Inferior parietal cortex (tissue), 1 donor: ENCODE results near the gene NOP53.
"Not testable (repeated sequence)": the region's sequence is repeated elsewhere in the genome, so short reads cannot be mapped to it uniquely, and the experiment has no call there.

Source experiments
- DNase-seq: peaks from one replicate; pipeline ENCODE4 v3.0.0-alpha.2; 2016; ENCODE audit errors: extremely low spot score

The NOP53 gene

DNA sequence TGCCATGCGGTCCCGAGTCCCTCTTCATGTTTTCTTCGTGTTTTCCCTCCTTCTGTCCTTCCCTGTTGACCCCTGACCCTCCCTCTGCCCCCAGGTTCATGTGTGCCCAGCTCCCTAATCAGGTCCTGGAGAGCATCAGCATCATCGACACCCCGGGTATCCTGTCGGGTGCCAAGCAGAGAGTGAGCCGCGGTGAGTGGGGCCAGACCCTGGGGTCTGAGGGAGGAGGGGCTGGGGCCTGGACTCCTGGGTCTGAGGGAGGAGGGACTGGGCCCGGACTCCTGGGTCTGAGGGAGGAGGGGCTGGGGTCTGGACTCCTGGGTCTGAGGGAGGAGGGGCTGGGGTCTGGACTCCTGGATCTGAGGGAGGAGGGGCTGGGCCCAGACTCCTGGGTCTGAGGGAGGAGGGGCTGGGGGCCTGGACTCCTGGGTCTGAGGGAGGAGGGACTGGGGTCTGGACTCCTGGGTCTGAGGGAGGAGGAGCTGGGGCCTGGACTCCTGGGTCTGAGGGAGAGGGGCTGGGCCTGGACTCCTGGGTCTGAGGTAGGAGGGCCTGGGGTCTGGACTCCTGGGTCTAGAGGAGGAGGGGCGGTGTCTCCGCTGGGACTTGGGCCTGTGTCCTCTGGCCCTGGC, 26.8 kb upstream of the NOP53 start:
- not testable (repeated sequence) for DNase-seq

DNA sequence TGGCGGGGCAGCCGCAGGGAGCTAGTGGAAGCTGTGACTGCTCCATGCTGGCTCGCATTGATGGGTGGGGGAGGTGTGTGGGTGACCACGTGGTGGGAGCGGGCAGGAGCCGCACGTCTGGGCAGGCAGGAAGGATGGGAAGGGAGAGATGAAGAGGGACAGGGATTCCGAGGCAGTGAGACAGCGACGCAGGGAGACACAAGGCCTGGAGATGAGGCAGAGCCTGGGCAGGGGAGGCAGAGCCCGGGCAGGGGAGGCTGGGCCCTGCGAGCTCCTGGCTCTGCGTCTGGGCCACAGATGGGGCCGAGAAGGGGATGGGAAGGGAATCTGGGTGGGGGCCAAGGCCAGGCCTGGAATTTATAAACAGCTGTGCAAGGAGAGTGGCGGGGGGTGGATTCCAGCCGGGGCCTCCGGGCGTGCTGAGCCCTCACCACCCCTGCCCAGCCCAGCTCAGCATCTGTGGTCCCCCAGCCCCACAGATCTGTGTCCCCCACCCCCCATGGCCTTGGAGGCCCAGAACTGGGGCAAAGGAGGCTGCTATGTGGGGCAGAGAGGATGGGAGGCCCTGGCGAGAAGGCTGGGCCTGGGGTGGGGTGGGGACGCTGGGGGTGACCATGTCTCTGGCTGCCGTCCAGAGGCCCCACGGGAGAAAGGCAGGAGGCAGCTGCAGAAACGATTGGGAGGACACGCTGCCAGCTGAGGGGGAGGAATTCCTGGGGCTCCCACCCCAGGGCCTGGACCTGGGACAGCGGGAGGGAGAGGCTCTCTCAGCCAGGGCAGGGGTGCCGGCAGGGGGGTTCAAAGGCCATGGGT, 26.1 kb upstream of the NOP53 start:
- DNase-seq = peak; percentile 8

DNA sequence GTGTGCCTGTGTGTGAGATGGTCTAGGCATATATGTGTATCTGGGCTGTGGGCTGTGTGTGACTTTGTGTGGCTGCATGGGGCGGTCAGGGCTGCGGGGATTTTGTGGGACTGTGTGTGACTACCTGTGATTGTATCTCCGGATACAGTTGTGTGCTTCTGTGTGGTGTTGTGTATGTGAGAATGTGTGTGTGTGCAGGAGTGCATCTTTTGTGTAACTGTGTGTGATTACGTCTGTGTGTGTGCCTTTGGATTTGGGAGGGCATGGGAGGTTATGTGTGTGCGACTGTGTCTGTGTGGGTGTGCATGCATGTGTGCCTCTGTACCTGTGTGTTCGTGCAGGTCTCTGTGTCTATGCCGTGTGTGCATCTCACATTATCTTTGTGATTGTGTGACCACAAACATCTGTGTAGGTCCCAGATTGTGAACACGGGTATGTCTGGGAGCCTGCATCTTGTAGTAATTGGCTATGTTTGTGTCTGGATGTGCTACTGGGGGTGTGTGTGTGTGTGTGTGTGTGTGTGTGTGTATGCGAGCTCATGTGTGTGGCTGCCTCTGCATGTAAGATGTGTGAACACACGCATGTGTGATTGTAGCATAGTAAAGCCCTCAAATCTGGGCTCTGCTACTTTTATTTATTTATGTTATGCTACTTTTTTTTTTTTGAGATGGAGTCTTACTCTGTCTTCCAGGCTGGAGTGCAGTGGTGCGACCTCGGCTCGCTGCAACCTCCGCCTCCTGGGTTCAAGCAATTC, 24.5 kb upstream of the NOP53 start:
- no peak for DNase-seq

DNA sequence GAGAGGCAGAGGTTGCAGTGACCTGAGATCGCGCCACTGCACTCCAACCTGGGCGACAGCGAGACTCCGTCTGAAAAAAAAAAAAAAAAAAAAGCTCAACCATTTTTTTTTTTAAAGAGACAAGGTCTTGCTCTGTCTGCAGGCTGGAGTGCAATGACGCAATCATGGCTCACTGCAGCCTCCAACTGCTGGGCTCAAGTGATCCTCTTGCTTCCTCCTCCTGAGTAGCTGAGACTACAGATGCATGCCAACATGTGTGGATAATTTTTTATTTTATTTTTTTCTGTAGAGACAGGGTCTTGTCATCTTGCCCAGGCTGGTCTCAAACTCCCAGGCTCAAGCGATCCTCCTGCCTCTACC, 21.8 kb upstream of the NOP53 start:
- no peak for DNase-seq

DNA sequence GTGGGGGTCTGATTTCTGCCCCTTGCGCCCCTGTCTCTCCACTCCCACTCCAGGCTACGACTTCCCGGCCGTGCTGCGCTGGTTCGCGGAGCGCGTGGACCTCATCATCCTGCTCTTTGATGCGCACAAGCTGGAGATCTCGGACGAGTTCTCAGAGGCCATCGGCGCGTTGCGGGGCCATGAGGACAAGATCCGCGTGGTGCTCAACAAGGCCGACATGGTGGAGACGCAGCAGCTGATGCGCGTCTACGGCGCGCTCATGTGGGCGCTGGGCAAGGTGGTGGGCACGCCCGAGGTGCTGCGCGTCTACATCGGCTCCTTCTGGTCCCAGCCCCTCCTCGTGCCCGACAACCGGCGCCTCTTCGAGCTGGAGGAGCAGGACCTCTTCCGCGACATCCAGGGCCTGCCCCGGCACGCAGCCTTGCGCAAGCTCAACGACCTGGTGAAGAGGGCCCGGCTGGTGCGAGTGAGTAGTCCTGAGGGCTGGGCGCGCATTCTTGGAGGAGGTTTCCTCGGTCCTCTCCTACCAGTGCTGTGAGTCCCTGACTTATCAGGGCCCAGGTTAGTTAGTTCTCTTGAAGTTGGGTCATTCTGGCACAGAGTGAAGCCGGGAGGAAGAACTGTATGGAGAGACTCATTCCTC, 19.5 kb upstream of the NOP53 start:
- DNase-seq = no peak

DNA sequence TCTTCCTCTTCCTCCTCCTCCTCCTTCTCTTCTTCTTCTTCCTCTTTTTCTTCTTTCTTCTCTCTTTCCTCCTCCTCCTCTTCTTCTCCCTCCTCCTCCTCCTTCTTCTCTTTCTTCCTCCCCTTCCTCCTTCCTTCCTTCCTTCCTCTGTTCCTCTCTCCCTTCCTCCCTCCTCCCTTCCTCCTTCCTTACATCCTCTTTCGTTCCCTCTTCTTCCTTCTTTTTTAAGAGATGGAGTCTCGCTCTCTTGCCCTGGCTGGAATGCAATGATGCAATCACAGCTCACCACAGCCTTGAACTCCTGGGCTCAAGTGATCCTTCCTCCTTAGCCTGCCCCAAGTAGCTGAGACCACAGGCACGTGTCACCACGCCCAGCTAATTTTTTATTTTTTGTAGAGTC, 18.9 kb upstream of the NOP53 start:
- DNase-seq = no peak

DNA sequence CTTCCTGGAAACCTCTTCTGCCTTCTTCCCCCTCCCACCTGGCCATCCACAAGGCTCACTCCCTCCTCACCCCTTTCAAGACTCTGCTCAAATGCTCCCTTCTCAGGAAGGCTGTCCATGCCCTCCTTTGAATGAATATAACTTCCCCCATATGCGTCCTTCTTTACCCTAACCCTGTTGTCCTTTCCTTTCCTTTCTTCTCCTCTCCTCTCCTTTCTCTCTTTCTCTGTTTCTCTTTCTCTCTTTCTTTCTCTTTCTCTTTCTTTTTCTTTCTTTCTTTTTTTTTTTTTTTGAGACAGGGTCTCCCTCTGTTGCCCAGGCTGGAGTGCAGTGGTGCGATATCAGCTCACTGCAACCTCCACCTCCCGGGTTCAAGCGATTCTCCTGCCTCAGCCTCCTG, 17.1 kb upstream of the NOP53 start:
- DNase-seq = not testable (repeated sequence)

DNA sequence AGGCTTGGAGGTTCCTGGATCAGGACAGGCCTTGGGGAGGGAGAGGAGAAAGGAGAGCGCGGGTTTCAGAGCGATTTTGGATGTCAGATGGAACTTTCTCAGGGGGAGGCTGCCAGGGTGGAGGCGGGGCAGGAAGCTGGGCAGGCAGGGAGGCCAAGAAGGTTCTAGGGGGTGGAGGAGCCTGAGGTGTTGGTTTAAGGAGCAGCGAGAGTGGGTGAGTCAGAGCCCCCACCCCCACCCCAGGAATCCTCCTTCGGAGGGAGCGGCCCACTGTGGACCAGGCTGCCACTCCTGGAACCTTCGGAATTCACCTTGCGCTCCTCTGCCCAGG, 15.9 kb upstream of the NOP53 start:
- DNase-seq = no peak

DNA sequence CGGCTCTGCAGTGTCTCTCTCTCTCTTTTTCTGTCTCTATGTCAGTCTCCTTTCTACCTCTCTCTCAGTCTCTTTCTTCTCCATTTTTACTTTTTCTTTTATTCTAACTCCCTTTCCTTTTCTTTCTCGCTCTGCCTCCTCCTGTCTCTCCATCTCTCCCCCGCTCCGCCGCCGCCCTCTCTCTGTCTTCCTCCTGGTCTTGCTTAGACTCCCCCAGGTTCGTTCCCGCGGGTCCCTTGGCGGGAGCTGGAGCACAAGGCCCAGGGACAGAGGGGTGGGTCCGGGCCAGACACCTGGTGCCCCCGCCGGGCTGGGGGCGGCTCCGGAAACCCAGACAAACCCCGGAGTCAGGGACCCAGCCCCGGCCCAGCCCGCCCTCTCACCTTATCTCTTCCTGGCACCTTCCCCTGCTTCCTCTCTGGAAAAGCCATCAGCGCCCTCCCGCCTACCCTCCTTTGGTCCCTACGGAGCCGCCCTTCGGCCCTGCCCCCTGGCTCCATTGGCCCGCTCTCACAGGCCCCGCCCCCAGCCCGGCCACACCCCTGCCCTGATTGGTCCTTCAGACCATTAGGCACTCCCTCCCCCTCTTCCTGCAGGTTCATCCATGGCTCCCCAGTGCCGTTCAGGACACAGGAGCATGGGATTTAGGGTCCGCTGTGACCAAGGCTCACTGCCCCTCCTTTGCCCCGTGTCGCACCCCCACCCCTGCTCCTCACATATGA, 15.4 kb upstream of the NOP53 start:
- DNase-seq = peak; percentile 25

DNA sequence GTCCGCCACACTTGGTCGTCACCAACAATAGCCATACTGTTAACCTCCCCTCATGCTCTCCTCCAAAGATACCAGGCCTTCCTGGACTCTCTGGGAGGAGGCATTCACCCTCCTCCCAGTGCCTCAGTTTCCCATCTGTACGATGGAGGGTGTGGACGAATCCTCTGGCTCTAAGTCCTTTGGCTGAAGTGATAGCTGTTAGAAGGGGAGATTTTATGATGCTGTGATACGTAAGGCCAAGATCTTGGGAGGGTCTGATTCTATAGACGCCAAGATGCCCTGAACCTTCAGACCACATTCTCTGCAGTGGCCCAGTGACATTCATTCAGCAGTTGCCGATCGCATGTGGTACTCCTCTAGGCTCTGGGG, 14.8 kb upstream of the NOP53 start:
- DNase-seq = no peak

DNA sequence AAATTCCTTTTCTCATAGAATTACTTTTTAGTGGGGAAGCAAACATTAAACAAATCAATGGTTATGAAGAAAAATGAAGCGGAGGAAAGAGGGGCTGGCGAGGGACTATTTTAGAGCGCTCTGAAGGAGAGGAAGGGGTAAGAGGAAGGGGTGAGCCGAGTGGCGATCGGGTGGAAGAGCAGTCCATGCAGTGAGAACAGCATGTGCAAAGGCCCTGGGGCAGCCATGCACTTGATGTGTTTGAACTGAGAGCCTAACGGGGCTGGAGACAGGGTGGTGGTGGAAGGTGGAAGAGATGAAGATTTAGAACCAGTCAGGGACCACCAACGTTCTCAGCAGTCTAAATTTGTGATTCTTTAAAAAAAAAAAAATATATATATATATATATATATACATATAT, 14.4 kb upstream of the NOP53 start:
- DNase-seq = no peak

DNA sequence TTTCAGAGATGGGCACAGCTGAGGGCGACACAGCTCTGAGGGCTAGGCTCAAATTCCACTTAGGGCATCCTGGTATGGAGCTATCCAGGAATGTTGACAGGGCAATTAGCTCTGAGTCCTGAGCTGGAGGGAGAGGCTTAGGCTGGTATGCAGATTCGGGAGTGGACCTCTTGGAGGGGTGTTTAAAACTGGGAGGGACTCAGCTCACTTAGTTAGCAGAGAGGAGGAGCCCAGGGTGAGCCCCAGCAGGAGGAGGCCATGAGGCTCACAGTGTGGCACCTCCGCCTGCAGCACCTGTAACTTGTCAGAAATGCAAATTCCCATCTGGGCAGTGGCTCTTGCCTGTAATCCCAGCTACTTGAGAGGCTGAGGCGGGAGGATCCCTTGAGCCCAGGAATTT, 10.2 kb upstream of the NOP53 start:
- DNase-seq = no peak

DNA sequence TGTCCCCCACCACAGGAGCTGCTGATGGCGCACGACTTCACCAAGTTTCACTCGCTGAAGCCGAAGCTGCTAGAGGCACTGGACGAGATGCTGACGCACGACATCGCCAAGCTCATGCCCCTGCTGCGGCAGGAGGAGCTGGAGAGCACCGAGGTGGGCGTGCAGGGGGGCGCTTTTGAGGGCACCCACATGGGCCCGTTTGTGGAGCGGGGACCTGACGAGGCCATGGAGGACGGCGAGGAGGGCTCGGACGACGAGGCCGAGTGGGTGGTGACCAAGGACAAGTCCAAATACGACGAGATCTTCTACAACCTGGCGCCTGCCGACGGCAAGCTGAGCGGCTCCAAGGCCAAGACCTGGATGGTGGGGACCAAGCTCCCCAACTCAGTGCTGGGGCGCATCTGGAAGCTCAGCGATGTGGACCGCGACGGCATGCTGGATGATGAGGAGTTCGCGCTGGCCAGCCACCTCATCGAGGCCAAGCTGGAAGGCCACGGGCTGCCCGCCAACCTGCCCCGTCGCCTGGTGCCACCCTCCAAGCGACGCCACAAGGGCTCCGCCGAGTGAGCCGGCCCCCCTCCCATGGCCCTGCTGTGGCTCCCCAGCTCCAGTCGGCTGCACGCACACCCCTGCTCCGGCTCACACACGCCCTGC, 4.4 kb upstream of the NOP53 start:
- no peak for DNase-seq

DNA sequence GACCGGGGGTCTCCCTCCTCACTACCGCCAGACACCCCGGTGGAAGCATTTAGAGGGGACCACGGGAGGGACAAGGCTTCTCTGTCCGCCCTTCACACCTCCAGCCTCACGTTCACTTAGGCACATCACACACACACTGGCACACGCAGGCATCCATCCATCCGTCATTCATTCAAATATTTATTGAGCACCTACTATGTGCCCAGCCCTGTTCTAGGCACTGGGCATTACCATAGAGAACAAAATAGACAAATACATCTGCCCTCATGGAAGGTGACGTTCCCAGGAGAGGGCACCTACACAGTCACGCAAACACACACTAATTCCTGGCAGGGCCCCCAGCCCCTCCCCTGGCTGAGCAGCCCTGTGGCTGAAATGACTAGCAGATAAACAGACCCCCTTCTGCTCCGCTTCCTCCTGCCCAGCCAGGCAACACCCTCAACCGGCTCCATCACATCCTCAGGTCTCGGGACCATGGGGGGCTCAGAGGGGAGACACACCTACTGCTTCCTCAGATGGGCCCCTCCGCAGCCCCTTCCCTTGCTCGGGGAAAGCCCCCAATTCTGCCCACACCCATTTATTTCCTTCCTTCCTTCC, 3.7 kb upstream of the NOP53 start:
- no peak for DNase-seq

DNA sequence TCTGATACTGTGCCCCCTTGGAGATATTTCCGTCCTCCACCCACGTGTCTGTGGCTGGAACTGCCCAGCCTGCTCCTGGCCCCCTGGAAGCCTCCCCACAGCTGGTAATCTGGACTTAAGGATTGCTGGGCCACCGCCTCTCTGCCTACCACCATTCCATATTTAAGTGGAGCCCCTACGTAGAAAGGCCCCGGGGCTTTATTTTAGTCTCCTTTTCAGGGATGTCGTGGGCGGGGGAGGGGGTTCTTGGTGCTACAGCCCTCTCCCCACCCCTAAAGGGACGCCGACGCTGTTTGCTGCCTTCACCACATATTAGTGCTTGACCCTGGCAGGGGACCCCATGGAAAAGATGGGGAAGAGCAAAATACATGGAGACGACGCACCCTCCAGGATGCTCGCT, 2.7 kb upstream of the NOP53 start:
- no peak for DNase-seq

DNA sequence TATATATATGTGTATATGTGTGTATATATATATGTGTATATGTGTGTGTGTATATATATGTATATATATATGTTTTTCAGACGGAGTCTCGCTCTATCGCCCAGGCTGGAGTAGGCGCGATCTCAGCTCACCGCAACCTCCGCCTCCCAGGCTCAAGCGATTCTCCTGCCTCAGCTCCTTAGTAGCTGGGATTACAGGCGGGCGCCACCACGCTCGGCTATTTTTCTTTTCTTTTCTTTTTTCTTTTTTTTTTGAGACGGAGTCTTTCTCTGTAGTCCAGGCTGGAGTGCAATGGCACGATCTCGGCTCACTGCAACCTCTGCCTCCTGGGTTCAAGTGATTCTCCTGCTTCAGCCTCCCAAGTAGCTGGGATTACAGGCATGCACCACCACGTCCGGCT, 783 bp downstream of the NOP53 start:
- DNase-seq = not testable (repeated sequence)

DNA sequence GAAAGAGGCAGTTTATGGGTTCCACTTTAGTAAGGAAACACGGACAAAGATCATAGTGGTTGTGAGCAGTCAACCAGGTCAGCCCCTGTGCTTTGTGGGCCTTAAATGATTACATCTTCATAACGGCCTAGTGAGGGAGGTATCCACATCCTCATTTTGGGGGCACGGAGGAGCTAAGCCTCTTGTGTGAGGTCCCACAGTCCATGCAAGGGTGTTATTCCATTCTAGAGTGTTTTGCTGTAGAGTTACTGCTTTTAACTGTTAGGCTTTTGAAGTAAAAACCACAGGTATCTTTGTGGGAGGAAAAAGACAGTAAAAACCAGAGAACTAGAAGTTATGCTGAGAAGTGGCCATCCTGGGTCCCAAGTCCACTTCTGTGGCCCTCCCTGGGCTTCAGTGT, 4.0 kb downstream of the NOP53 start:
- DNase-seq = no peak

DNA sequence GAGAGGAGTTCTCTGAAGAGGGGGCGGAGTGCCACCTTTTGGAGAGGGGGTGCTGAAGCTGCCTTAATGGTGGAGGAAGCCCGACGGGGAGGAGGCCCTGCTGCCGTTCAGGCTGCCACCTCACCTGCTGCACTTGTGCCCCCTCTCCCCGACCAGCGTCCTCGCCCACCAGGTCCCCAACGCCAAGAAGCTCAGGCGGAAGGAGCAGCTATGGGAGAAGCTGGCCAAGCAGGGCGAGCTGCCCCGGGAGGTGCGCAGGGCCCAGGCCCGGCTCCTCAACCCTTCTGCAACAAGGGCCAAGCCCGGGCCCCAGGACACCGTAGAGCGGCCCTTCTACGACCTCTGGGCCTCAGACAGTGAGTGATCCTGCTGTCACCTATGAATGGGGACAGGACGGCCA, 5.4 kb downstream of the NOP53 start:
- DNase-seq = no peak

DNA sequence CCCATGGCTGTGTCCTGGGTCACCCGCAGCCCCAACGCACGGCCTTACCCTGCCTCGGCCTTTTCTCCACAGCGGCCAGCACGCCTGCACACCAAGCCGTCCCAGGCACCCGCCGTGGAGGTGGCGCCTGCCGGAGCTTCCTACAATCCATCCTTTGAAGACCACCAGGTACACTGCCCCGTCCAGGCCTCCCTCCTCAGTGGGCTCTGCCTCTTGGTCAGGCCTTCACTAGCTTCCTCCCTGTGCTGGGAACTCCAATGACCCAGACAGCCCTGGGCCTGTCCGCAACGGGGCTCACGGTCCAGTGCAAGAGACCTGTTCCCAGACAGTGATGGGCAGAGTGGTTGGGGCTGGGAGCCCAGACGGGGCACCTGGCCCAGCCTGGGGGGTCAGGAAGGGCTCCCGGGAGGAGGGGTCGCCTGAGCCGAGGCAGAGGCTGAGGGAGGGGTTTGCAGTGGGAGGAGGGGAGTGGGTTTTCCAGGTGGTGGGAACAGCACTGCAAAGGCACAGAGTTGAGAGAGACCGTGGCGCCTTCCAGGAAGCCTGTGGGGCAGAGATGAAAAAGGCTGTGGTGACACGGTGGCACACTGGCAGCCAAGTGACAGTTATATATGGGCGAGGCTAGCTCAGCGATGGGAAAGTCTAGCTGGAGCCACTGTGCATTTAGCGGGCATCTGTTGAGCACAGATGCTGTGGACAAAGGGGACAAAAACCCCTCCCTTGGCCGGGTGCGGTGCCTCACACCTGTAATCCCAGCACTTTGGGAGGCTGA, 7.3 kb downstream of the NOP53 start:
- DNase-seq = no peak
